HCT116 (cell line): ENCODE results near the gene RMI1.

Experiments
- CBX3 ChIP-seq: IDR thresholded peaks from 2 replicates; pipeline ENCODE4 v1.6.1; 2012; ENCODE audit warnings: low read depth
- EZH2 ChIP-seq: fragments of 200-600 bp; sonication (generic); IDR thresholded peaks from 2 replicates; pipeline ENCODE4 v1.6.1; 2017; ENCODE audit warnings: antibody characterized with exemption, mixed run types
- EZH2phosphoT487 ChIP-seq: fragments of 200-600 bp; IDR thresholded peaks from 2 replicates; pipeline ENCODE4 v1.6.1; 2018; ENCODE audit warnings: antibody characterized with exemption, borderline replicate concordance
- POLR2A ChIP-seq: IDR thresholded peaks from 2 replicates; pipeline ENCODE4 v1.7.0; 2011; ENCODE audit warnings: borderline replicate concordance; ENCODE audit not compliant: insufficient read depth, insufficient read length; ENCODE audit errors: extremely low read depth
- REST ChIP-seq: IDR thresholded peaks from 2 replicates; pipeline ENCODE4 v1.6.1; 2012; ENCODE audit warnings: low read depth
- SP1 ChIP-seq: IDR thresholded peaks from 2 replicates; pipeline ENCODE4 v1.6.1; 2012; ENCODE audit warnings: low read depth
- YY1 ChIP-seq: IDR thresholded peaks from 2 replicates; pipeline ENCODE4 v1.6.1; 2011; ENCODE audit warnings: low read length, low read depth, moderate library complexity, mild to moderate bottlenecking; ENCODE audit not compliant: insufficient replicate concordance; ENCODE audit errors: extremely low read depth
- TF ChIP-seq, protein P1 (sequence below), 3 experiments: fragments of 200-600 bp in 1 of 3; sonication (generic) in 1 of 3; IDR thresholded peaks in 2 of 3; conservative IDR thresholded peaks in 1 of 3; 2 replicates each; pipeline ENCODE4 v1.5.1; 2012 to 2017; ENCODE audit warnings: low read depth in 2 of 3, low read length in 2 of 3, antibody characterized with exemption in 1 of 3, borderline replicate concordance in 1 of 3, control low read depth in 1 of 3, mild to moderate bottlenecking in 1 of 3, mixed read lengths in 1 of 3, mixed run types in 1 of 3, moderate library complexity in 1 of 3; ENCODE audit not compliant: insufficient read depth in 1 of 3
- TF ChIP-seq, protein P2 (sequence below): IDR thresholded peaks from 2 replicates; pipeline ENCODE4 v1.6.1; 2012

DNA sequence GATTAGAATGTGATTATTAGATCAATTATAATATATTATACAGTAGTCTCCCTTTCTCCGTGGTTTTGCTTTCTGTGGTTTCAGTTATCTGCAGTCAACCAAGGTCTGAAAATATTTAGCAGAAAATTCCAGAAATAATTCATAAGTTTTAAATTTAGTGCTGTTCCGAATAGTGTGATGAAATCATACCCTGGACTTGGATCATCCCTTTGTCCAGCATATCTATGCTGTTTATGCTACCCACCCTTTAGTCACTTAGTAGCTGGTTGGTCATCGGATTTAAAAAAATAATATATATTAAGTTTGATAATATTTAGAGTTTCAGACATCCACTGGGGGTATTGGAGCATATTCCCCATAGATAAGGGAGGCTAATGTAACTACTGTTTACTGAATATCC lies 19.6 kb downstream of the RMI1 start:
- TF ChIP-seq POLR2A: no peak
- TF ChIP-seq, protein P1, sequence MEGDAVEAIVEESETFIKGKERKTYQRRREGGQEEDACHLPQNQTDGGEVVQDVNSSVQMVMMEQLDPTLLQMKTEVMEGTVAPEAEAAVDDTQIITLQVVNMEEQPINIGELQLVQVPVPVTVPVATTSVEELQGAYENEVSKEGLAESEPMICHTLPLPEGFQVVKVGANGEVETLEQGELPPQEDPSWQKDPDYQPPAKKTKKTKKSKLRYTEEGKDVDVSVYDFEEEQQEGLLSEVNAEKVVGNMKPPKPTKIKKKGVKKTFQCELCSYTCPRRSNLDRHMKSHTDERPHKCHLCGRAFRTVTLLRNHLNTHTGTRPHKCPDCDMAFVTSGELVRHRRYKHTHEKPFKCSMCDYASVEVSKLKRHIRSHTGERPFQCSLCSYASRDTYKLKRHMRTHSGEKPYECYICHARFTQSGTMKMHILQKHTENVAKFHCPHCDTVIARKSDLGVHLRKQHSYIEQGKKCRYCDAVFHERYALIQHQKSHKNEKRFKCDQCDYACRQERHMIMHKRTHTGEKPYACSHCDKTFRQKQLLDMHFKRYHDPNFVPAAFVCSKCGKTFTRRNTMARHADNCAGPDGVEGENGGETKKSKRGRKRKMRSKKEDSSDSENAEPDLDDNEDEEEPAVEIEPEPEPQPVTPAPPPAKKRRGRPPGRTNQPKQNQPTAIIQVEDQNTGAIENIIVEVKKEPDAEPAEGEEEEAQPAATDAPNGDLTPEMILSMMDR (IDR thresholded peaks at IDR 0.05 in 2 of 3, conservative IDR thresholded peaks at IDR 0.05 in 1 of 3; ENCODE audit: borderline replicate concordance in 1 of 3, insufficient read depth in 1 of 3, low read depth in 2 of 3, low read length in 2 of 3): no peak
- no peak for TF ChIP-seq EZH2
- no peak for TF ChIP-seq SP1
- TF ChIP-seq YY1: no peak
- TF ChIP-seq, protein P2, sequence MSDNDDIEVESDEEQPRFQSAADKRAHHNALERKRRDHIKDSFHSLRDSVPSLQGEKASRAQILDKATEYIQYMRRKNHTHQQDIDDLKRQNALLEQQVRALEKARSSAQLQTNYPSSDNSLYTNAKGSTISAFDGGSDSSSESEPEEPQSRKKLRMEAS: no peak
- no peak for TF ChIP-seq CBX3
- TF ChIP-seq EZH2phosphoT487: no peak
- no peak for TF ChIP-seq REST
